ENCODE data around the gene HEMK1. TPM values are rescaled to one million over a fixed set of nuclear protein-coding genes. Genes with fewer than 3 reads are reported as not detected.

HEMK1 gene
- total RNA-seq, 1 donor: 8.7 TPM

GRCh38 chr3:50557915-50558314, 11.4 kb upstream of the HEMK1 start:
- Histone ChIP-seq H3K27me3 (ENCODE audit: insufficient read depth, low read length) (no peaks in the 10 kb centered on the region), H4K20me1 (ENCODE audit: insufficient read depth, low read length) (no peaks in the 10 kb centered on the region), H3K4me1 (ENCODE audit: insufficient read depth, low read length) (peaks cover 12% of the 10 kb centered on the region), H2AFZ (ENCODE audit: low read length) (no peak overlapping the region), H3K79me2 (ENCODE audit: insufficient read depth, low read length) (no peaks in the 10 kb centered on the region), H3K27ac (ENCODE audit: low read depth, low read length) (no peak overlapping the region), H3K4me3 (ENCODE audit: insufficient read depth, low read length) (no peak overlapping the region), H3K9me3 (ENCODE audit: low read depth, low read length) (no peaks in the 10 kb centered on the region), H3K4me2 (ENCODE audit: insufficient read depth, low read length) (no peak overlapping the region), H3K36me3 (ENCODE audit: insufficient read depth, low read length) (peaks cover 4% of the 10 kb centered on the region)
- no peak for DNase-seq (ENCODE audit: insufficient read length, low spot score, missing footprints)
- no peak for TF ChIP-seq CTCF (IDR thresholded peaks at IDR 0.05; ENCODE audit: extremely low read depth, low read depth, low read length)

- Histone ChIP-seq H3K27ac (ENCODE audit: low read depth, low read length) (no peak overlapping the region), H2AFZ (ENCODE audit: low read length) (no peak overlapping the region), H3K9me3 (ENCODE audit: low read depth, low read length) (no peaks in the 10 kb centered on the region), H3K4me2 (ENCODE audit: insufficient read depth, low read length) (no peak overlapping the region), H3K4me3 (ENCODE audit: insufficient read depth, low read length) (no peak overlapping the region), H3K27me3 (ENCODE audit: insufficient read depth, low read length) (no peaks in the 10 kb centered on the region), H4K20me1 (ENCODE audit: insufficient read depth, low read length) (no peaks in the 10 kb centered on the region), H3K4me1 (ENCODE audit: insufficient read depth, low read length) (peaks cover 15% of the 10 kb centered on the region), H3K79me2 (ENCODE audit: insufficient read depth, low read length) (no peaks in the 10 kb centered on the region), H3K36me3 (ENCODE audit: insufficient read depth, low read length) (peaks cover 4% of the 10 kb centered on the region)
- DNase-seq (ENCODE audit: insufficient read length, low spot score, missing footprints): no peak
- TF ChIP-seq CTCF (IDR thresholded peaks at IDR 0.05; ENCODE audit: extremely low read depth, low read depth, low read length): no peak
Observed at GRCh38 chr3:50559702-50560101, 9.6 kb upstream of the HEMK1 start.

GRCh38 chr3:50562861-50563260, 6.5 kb upstream of the HEMK1 start:
- TF ChIP-seq CTCF (IDR thresholded peaks at IDR 0.05; ENCODE audit: extremely low read depth, low read depth, low read length): peak; percentile 26

GRCh38 chr3:50563867-50564266, 5.5 kb upstream of the HEMK1 start:
- Histone ChIP-seq H3K27me3 (ENCODE audit: insufficient read depth, low read length) (no peaks in the 10 kb centered on the region), H3K4me3 (ENCODE audit: insufficient read depth, low read length) (no peak overlapping the region), H2AFZ (ENCODE audit: low read length) (no peak overlapping the region), H3K79me2 (ENCODE audit: insufficient read depth, low read length) (peaks cover 7% of the 10 kb centered on the region), H3K4me2 (ENCODE audit: insufficient read depth, low read length) (no peak overlapping the region), H3K4me1 (ENCODE audit: insufficient read depth, low read length) (peaks cover 29% of the 10 kb centered on the region), H3K27ac (ENCODE audit: low read depth, low read length) (no peak overlapping the region), H4K20me1 (ENCODE audit: insufficient read depth, low read length) (no peaks in the 10 kb centered on the region), H3K9me3 (ENCODE audit: low read depth, low read length) (no peaks in the 10 kb centered on the region), H3K36me3 (ENCODE audit: insufficient read depth, low read length) (peaks cover 4% of the 10 kb centered on the region)
- DNase-seq (ENCODE audit: insufficient read length, low spot score, missing footprints): no peak
- TF ChIP-seq CTCF (IDR thresholded peaks at IDR 0.05; ENCODE audit: extremely low read depth, low read depth, low read length): no peak

More at GRCh38 chr3:50562861-50563260, 6.5 kb upstream of the HEMK1 start:
- peak; percentile 98 for DNase-seq (ENCODE audit: insufficient read length, low spot score, missing footprints)
- no peaks in the 10 kb centered on the region for H3K27me3 ChIP-seq (ENCODE audit: insufficient read depth, low read length)
- peaks cover 7% of the 10 kb centered on the region for H3K79me2 ChIP-seq (ENCODE audit: insufficient read depth, low read length)
- H4K20me1 ChIP-seq (ENCODE audit: insufficient read depth, low read length): no peaks in the 10 kb centered on the region
- peaks cover 26% of the 10 kb centered on the region for H3K4me1 ChIP-seq (ENCODE audit: insufficient read depth, low read length)
- H3K27ac ChIP-seq (ENCODE audit: low read depth, low read length): peak overlapping the region; percentile 61
- H2AFZ ChIP-seq (ENCODE audit: low read length): no peak overlapping the region
- no peaks in the 10 kb centered on the region for H3K9me3 ChIP-seq (ENCODE audit: low read depth, low read length)
- peaks cover 4% of the 10 kb centered on the region for H3K36me3 ChIP-seq (ENCODE audit: insufficient read depth, low read length)
- H3K4me3 ChIP-seq (ENCODE audit: insufficient read depth, low read length): no peak overlapping the region
- peak overlapping the region; percentile 51 for H3K4me2 ChIP-seq (ENCODE audit: insufficient read depth, low read length)

Data from osteoblast (primary cell).